GM23248 (cell line): ENCODE measurements around the gene RUNDC3A.

Experiments
- EZH2 ChIP-seq: fragments of 200-600 bp; sonication (generic); IDR thresholded peaks from 2 replicates; pipeline ENCODE4 v1.6.1; 2018; ENCODE audit warnings: antibody characterized with exemption, mild to moderate bottlenecking; ENCODE audit not compliant: insufficient read depth, poor library complexity, severe bottlenecking
- EZH2phosphoT487 ChIP-seq: fragments of 200-600 bp; sonication (generic); IDR thresholded peaks from 2 replicates; pipeline ENCODE4 v1.6.1; 2018; ENCODE audit warnings: antibody characterized with exemption, moderate library complexity, mild to moderate bottlenecking, low read depth; ENCODE audit not compliant: insufficient read depth

DNA sequence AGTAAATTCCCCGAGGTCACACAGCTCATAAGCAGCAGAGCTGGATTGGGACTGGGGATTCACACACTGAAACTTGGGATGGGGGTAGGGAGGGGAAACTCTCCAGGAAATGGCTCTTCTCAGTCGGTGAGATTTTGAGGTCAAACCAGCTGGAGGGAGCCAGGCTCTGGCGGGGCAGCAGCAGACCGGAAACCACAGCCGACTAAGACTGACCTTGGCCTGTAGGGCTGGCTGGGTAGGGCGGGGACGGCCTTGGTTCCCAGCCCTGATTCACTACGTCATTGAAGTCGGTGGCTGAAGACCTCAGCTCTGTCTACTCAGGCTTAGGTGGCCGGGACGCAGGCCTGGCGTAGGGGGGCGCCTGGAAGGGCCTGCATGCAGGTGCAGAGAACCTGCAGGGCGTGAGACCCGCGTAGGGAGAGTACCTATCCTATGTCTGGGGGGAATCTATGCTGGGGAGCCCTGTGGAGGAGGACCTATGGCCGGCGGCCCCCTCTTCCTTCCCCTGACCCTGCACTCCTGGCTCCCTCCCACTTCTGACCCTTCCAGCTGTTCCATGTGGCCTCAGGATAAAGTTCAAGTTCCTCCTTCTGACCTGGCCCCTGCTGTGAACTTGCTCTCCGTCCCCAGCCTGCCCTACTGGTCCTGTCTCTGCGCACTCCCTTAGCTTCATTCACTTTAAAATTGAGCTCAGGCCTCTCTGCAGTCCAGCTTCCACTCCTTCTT, 28.6 kb upstream of the RUNDC3A start:
- TF ChIP-seq EZH2 (no peak), EZH2phosphoT487 (no peak)
